Activated T-cell treated with anti-CD3 and anti-CD28 coated beads for 48 hours (primary cell): Measurements from ENCODE around the gene HOXA5.

Source experiments
- DNase-seq: peaks from one replicate; pipeline ENCODE4 v3.0.0-alpha.2; 2020; ENCODE audit warnings: low read depth

The HOXA5 gene

GRCh38 chr7:27106181-27106900, 37.1 kb downstream of the HOXA5 start:
- no peak for DNase-seq

- no peak for DNase-seq
These were observed 38.0 kb downstream of the HOXA5 start for GRCh38 chr7:27105301-27106031.

- no peak for DNase-seq
These were observed 39.0 kb downstream of the HOXA5 start for GRCh38 chr7:27104341-27105058.

- no peak for DNase-seq
These were observed 39.8 kb downstream of the HOXA5 start for GRCh38 chr7:27103489-27104226.

GRCh38 chr7:27102581-27103442, 40.7 kb downstream of the HOXA5 start, which contains the start of gene HOXA2:
TSS of gene HOXA2 (minus strand) at chr7:27102683. CDS start at chr7:27102500, 183 bp downstream.
- no peak for DNase-seq

- no peak for DNase-seq
These were observed 41.4 kb downstream of the HOXA5 start for GRCh38 chr7:27101957-27102580.

GRCh38 chr7:27101171-27101956, 42.1 kb downstream of the HOXA5 start:
- no peak for DNase-seq

- no peak for DNase-seq
These were observed 42.7 kb downstream of the HOXA5 start for GRCh38 chr7:27100694-27101170.

- no peak for DNase-seq
These were observed 43.8 kb downstream of the HOXA5 start for GRCh38 chr7:27099453-27100370.

GRCh38 chr7:27098578-27099451, 44.7 kb downstream of the HOXA5 start:
- no peak for DNase-seq

- no peak for DNase-seq
These were observed 45.5 kb downstream of the HOXA5 start for GRCh38 chr7:27097686-27098577.

- no peak for DNase-seq
These were observed 46.5 kb downstream of the HOXA5 start for GRCh38 chr7:27096768-27097514.

- DNase-seq: peak; percentile 68
These were observed 47.3 kb downstream of the HOXA5 start, which contains the start of gene HOXA1 for GRCh38 chr7:27095897-27096767. TSS of gene HOXA1 (minus strand) at chr7:27096000. CDS start at chr7:27095912, 88 bp downstream.

- no peak for DNase-seq
These were observed 48.2 kb downstream of the HOXA5 start for GRCh38 chr7:27095050-27095896.
